ENCODE data around the gene RABL2B.

Gene RABL2B

GRCh38 chr22:50722716-50723428, 60.6 kb downstream of the RABL2B start:
- no peak for DNase-seq (ENCODE audit: low read depth)

DNA sequence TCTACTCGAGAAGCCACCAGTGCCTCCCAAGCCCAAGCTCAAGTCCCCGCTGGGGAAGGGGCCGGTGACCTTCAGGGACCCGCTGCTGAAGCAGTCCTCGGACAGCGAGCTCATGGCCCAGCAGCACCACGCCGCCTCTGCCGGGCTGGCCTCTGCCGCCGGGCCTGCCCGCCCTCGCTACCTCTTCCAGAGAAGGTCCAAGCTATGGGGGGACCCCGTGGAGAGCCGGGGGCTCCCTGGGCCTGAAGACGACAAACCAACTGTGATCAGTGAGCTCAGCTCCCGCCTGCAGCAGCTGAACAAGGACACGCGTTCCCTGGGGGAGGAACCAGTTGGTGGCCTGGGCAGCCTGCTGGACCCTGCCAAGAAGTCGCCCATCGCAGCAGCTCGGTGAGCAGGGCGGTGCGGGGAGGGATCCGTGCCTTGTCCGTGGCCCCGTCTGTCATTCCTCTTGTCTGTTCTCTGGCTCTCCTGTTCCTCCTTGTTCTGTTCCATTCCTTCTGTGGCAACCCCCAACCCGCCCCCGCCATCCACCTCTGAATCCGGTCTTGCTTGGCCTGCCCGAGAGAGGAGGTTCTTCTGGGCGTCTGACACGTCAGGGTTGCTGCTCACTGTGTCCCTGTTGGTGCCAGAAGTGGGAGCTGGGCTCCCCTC, 61.3 kb downstream of the RABL2B start:
- no peak for DNase-seq (ENCODE audit: low read depth)

DNA sequence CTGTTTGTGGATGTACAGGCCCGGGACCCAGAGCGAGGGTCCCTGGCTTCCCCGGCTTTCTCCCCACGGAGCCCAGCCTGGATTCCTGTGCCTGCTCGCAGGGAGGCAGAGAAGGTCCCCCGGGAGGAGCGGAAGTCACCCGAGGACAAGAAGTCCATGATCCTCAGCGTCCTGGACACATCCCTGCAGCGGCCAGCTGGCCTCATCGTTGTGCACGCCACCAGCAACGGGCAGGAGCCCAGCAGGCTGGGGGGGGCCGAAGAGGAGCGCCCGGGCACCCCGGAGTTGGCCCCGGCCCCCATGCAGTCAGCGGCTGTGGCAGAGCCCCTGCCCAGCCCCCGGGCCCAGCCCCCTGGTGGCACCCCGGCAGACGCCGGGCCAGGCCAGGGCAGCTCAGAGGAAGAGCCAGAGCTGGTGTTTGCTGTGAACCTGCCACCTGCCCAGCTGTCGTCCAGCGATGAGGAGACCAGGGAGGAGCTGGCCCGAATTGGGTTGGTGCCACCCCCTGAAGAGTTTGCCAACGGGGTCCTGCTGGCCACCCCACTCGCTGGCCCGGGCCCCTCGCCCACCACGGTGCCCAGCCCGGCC, 62.1 kb downstream of the RABL2B start:
- DNase-seq (ENCODE audit: low read depth): no peak

GRCh38 chr22:50720301-50721256, 62.9 kb downstream of the RABL2B start:
- DNase-seq (ENCODE audit: low read depth): no peak

- DNase-seq (ENCODE audit: low read depth): no peak
Measured at GRCh38 chr22:50719814-50720300, 63.6 kb downstream of the RABL2B start.

- DNase-seq (ENCODE audit: low read depth): no peak
Measured at GRCh38 chr22:50718352-50718709, 65.1 kb downstream of the RABL2B start.

DNA sequence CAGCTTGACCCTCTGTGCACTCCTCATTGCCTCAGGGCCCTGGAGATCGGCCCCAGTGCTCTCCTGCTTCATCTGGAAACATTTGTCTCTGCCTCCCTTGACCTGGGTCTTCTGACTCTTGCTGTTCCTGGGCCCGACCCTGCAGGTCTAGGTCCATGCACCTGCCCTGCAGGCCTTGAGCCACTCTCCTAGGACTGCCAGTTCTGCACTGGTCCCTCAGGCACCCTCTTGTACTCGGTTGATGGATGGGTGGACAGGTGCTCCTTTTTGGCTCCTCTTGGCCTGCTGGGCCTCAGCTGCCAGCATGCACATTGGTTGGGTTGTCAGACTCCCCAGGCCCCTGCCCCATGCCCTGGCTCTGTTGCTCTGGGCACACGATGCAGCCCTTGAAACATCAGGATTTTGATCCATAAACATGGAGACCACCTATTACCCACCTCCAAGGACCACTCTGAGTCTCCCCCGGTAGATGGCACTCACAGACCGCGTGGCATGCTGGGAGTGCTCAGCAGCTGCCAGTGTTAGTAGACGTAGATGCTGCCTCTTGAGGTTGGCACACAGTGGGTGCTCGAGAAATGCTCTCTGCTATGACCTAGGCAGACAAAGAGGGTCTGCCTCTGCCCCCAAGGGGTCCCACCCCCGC, 65.6 kb downstream of the RABL2B start:
- no peak for DNase-seq (ENCODE audit: low read depth)

Measured in T-helper 22 cell (primary cell).